ENCODE measurements around the gene GPT2.

Gene GPT2, protein sequence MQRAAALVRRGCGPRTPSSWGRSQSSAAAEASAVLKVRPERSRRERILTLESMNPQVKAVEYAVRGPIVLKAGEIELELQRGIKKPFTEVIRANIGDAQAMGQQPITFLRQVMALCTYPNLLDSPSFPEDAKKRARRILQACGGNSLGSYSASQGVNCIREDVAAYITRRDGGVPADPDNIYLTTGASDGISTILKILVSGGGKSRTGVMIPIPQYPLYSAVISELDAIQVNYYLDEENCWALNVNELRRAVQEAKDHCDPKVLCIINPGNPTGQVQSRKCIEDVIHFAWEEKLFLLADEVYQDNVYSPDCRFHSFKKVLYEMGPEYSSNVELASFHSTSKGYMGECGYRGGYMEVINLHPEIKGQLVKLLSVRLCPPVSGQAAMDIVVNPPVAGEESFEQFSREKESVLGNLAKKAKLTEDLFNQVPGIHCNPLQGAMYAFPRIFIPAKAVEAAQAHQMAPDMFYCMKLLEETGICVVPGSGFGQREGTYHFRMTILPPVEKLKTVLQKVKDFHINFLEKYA

DNA sequence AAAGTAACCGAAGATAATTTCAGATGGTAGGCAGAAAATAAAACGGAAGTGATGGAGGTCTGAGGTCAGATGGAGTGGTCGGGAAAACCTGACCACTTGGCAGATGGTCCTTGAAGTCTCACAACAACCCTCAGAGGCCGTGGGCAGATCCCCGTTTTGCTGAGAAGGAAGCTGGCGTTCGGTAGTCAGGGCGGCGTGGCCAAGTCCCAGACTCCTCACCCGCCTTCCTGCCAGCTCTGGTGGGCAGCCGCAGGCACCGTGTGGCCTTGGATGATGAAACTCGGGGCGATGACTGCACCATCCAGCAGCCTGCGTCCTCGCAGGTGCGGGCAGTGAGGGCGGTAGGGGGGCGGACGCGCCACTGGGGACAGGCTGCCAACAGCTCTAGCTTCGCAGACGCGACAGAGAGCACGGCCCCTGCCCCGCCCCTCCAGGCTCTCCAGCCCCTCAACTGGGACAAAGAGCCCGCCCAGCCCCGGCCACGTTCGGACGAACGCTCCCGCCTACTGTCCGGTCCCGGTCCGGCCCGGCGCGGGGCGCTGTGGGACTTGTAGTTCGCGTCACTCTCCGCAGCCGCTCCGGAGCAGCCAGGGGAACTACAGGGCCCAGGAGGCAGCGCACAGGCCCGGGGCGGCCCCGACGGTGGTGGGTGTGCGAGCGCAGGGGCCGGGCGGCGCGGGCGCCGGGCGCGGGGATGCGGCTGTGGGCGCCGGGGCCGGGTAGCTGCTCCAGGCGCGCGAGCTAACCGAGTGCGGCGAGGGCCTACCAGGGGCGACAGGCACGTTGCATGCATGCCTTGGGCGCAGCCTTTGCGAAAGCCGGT is at the start of gene GPT2:
GPT2 (plus strand) TSS at position 673 of the 823 bp plus-strand sequence. CDS start 354 bp downstream, outside the sequence.
- no peaks in the 10 kb centered on the region for H3K36me3 ChIP-seq (ENCODE audit: insufficient read depth, low read length)
- H3K27me3 ChIP-seq (ENCODE audit: insufficient read depth, low read length), result no peaks in the 10 kb centered on the region
- H3K27ac ChIP-seq (ENCODE audit: low read depth, low read length), result no peak within 1 kb of the TSS
- peak within 1 kb of the TSS; percentile 94 for H3K4me3 ChIP-seq (ENCODE audit: low read depth, low read length)
- H3K4me1 ChIP-seq (ENCODE audit: control insufficient read depth, insufficient read depth, low read length, unreplicated experiment), result peaks cover 6% of the 10 kb centered on the region
- H2AFZ ChIP-seq (ENCODE audit: low read length, unreplicated experiment), result peak within 1 kb of the TSS; percentile 95
- peaks cover 12% of the 10 kb centered on the region for H3K79me2 ChIP-seq (ENCODE audit: control insufficient read depth, insufficient read depth, low read length, unreplicated experiment)

DNA sequence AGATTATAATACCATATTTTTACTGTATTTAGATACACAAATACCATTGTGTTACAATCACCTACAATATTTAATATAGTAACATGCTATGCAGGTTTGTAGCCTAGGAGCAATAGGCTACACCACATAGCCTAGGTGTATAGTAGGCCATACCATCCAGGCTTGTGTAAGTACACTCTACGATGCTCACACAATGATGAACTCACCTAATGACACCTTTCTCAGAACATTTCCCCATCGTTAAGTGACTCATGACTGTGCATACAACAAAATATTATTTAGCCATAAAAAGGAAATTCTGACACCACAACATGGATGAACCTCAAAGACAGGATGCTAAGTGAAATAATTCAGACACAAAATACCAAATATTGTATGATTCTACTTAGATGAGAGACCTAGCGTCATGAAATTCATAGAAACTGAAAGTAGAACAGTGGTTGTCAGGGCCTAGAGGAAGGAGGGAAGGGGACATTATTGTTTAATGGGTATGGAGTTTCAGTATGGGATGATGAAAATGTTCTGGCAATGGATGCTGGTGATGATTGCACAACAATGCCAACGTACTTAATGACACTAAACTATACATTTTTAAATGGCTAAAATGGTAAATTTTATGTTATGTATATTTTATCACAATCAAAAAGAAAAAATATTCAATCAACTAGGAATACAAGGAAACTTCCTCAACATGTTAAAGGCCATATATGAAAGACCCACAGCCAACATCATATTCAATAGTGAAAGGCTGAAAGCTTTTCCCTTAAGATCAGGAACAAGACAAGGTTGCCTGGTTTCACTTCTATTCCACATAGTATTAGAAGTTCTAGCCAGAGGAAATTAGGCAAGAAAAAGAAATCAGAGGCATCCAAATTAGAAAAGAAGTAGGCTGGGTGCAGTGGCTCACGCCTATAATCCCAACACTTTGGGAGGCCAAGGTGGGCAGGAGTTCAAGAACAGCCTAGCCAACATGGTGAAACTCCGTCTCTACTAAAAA is 47.3 kb upstream of the GPT2 start:
- no peaks in the 10 kb centered on the region for H3K36me3 ChIP-seq (ENCODE audit: insufficient read depth, low read length)

DNA sequence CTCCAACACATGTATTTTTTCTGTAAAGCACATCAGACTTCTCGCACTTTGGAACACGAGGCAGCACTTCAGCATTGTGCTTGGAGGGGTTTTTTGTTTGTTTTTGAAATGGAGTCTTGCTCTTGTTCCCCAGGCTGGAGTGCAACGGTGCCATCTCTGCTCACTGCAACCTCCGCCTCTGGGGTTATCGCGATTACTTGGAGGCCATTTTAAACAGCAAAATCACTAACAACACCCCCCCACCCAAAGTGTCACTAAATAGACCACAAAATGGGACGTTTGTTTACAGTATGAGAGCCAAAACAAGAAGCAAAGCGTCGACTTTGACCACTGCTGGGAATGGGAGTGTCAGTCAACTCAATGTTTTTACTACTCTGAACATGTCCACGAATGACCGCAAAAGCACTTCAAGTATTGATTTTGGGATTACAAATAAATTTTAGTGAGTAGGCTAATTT is 44.1 kb upstream of the GPT2 start:
- Histone ChIP-seq H3K36me3 (ENCODE audit: insufficient read depth, low read length) (no peaks in the 10 kb centered on the region), H3K27ac (ENCODE audit: low read depth, low read length) (no peak overlapping the region), H3K27me3 (ENCODE audit: insufficient read depth, low read length) (peaks cover 11% of the 10 kb centered on the region; the same call in 1 of the 2 replicates), H3K79me2 (ENCODE audit: control insufficient read depth, insufficient read depth, low read length, unreplicated experiment) (no peaks in the 10 kb centered on the region), H2AFZ (ENCODE audit: low read length, unreplicated experiment) (peak overlapping the region; percentile 50), H3K4me1 (ENCODE audit: control insufficient read depth, insufficient read depth, low read length, unreplicated experiment) (no peaks in the 10 kb centered on the region), H3K4me3 (ENCODE audit: low read depth, low read length) (no peak overlapping the region)

More for the DNA sequence above, 47.3 kb upstream of the GPT2 start:
- Histone ChIP-seq H3K79me2 (ENCODE audit: control insufficient read depth, insufficient read depth, low read length, unreplicated experiment) (no peaks in the 10 kb centered on the region), H3K4me1 (ENCODE audit: control insufficient read depth, insufficient read depth, low read length, unreplicated experiment) (no peaks in the 10 kb centered on the region), H2AFZ (ENCODE audit: low read length, unreplicated experiment) (no peak overlapping the region), H3K27me3 (ENCODE audit: insufficient read depth, low read length) (no peaks in the 10 kb centered on the region), H3K27ac (ENCODE audit: low read depth, low read length) (no peak overlapping the region), H3K4me3 (ENCODE audit: low read depth, low read length) (no peak overlapping the region)

DNA sequence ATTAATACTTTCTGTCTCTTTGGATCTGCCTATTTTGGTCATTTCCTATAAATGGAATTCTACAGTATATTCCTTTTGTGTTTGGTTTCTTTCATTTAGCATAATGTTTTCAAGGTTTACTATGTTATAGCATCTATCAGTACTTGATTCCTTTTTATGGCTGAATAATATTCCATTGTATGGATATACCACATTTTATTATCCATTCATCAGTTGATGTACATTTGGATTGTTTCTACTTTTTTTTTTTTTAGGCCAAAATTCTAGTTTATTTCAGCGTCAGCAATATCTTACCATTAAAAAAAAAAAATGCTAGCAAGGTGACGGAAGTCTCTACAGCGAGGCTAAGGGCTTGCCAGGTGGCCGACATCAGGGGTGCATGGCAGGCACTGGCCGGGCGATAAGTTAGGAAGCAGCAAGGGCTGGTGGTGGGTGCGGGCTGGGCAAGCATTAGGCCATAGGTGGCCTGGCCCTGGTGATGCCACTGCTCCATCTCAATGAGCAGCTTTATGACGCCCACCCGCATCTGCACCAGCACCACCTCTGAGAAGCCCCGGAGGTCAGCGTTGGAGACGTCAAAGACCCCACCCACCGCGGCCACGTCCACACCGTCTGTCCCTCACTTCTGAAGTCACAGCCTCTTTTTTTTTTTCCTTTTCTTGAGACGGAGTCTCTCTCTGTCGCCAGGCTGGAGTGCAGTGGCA is 41.8 kb upstream of the GPT2 start:
- Histone ChIP-seq H3K4me3 (ENCODE audit: low read depth, low read length) (no peak overlapping the region), H2AFZ (ENCODE audit: low read length, unreplicated experiment) (no peak overlapping the region), H3K27ac (ENCODE audit: low read depth, low read length) (no peak overlapping the region), H3K27me3 (ENCODE audit: insufficient read depth, low read length) (peaks cover 11% of the 10 kb centered on the region; the same call in 1 of the 2 replicates), H3K4me1 (ENCODE audit: control insufficient read depth, insufficient read depth, low read length, unreplicated experiment) (no peaks in the 10 kb centered on the region), H3K79me2 (ENCODE audit: control insufficient read depth, insufficient read depth, low read length, unreplicated experiment) (no peaks in the 10 kb centered on the region), H3K36me3 (ENCODE audit: insufficient read depth, low read length) (no peaks in the 10 kb centered on the region)

DNA sequence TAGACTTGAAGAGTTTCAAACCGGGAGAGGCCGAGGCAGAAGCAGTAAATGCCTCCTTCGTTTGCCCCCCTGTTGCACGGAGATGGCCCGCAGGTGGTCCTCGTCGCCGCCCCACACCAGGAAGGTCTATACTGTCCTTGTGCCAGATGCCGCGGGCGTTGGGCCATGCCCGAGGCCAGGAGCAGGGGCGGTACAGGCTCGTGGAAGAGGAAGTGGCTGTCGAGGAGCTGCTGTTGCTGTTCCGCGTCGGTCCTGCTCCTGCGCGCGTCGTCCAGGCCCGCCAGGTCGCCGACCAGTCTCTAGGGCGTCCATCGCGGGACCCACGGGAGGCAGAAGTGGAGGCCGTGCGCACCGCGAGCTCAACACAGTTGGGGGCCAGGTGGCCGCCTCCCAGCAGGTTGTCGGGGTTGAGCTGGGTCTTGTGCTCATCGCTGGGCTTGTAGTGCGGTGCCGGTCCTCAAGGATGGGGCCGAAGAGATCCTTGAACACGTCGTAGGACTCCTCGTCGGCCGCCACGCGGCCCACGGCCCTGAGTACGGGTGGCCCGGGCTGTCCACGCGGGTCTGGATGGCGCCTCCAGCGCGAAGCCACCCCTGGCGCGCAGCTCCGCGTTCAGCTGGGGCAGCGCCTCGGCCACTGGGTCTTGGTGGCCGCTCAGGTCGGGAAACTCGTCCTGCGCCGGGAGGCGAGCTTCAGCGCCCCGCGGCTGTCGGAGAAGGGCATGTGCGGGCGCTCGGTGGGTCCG is 40.1 kb upstream of the GPT2 start:
- Histone ChIP-seq H3K36me3 (ENCODE audit: insufficient read depth, low read length) (no peaks in the 10 kb centered on the region), H3K27me3 (ENCODE audit: insufficient read depth, low read length) (peaks cover 11% of the 10 kb centered on the region; the same call in 1 of the 2 replicates), H3K79me2 (ENCODE audit: control insufficient read depth, insufficient read depth, low read length, unreplicated experiment) (no peaks in the 10 kb centered on the region), H3K4me3 (ENCODE audit: low read depth, low read length) (peak overlapping the region; percentile 24; the same call in 1 of the 2 replicates), H3K27ac (ENCODE audit: low read depth, low read length) (no peak overlapping the region), H2AFZ (ENCODE audit: low read length, unreplicated experiment) (peak overlapping the region; percentile 83), H3K4me1 (ENCODE audit: control insufficient read depth, insufficient read depth, low read length, unreplicated experiment) (no peaks in the 10 kb centered on the region)

DNA sequence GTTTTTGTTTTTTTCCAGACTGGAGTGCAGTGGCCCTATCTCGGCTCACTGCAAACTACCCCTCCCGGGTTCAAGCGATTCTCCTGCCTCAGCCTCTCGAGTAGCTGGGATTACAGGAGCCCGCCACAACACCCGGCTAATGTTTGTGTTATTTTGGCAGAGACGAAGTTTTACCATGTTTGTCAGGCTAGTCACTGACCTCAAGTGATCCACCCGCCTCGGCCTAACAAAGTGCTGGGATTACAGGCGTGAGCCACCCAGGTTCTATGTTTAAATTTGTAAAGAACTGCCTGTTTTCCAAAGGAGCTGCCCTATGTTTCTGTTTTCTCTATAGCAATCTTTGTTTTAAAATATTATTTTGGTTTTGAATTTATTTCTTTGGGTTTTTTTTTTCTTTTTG is 39.4 kb upstream of the GPT2 start:
- H3K27ac ChIP-seq (ENCODE audit: low read depth, low read length), result no peak overlapping the region
- peak overlapping the region; percentile 83 for H2AFZ ChIP-seq (ENCODE audit: low read length, unreplicated experiment)
- H3K79me2 ChIP-seq (ENCODE audit: control insufficient read depth, insufficient read depth, low read length, unreplicated experiment), result no peaks in the 10 kb centered on the region
- no peaks in the 10 kb centered on the region for H3K4me1 ChIP-seq (ENCODE audit: control insufficient read depth, insufficient read depth, low read length, unreplicated experiment)
- peaks cover 11% of the 10 kb centered on the region; the same call in 1 of the 2 replicates for H3K27me3 ChIP-seq (ENCODE audit: insufficient read depth, low read length)
- no peaks in the 10 kb centered on the region for H3K36me3 ChIP-seq (ENCODE audit: insufficient read depth, low read length)
- H3K4me3 ChIP-seq (ENCODE audit: low read depth, low read length), result no peak overlapping the region

DNA sequence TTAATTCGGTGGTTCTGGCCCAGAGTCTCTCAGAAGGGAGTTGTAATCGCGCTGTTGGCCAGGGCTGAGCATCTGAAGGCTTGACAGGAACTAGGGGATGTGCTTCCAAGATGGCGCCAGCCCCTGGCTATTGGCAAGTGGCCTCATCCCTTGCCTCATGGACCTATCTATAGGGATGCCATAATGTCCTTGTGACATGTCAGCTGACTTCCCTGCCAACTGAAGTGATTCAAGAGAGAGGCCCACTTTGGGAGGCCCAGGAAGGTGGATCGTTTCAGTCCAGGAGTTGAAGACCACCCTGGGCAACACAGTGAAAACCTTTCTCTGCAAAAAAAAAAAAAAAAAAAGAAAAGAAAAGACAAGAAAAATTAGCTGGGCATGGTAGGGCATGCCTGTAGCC is 38.2 kb upstream of the GPT2 start:
- H2AFZ ChIP-seq (ENCODE audit: low read length, unreplicated experiment), result no peak overlapping the region
- H3K79me2 ChIP-seq (ENCODE audit: control insufficient read depth, insufficient read depth, low read length, unreplicated experiment), result no peaks in the 10 kb centered on the region
- no peak overlapping the region for H3K4me3 ChIP-seq (ENCODE audit: low read depth, low read length)
- peaks cover 11% of the 10 kb centered on the region; the same call in 1 of the 2 replicates for H3K27me3 ChIP-seq (ENCODE audit: insufficient read depth, low read length)
- H3K4me1 ChIP-seq (ENCODE audit: control insufficient read depth, insufficient read depth, low read length, unreplicated experiment), result no peaks in the 10 kb centered on the region
- H3K36me3 ChIP-seq (ENCODE audit: insufficient read depth, low read length), result no peaks in the 10 kb centered on the region
- no peak overlapping the region for H3K27ac ChIP-seq (ENCODE audit: low read depth, low read length)

DNA sequence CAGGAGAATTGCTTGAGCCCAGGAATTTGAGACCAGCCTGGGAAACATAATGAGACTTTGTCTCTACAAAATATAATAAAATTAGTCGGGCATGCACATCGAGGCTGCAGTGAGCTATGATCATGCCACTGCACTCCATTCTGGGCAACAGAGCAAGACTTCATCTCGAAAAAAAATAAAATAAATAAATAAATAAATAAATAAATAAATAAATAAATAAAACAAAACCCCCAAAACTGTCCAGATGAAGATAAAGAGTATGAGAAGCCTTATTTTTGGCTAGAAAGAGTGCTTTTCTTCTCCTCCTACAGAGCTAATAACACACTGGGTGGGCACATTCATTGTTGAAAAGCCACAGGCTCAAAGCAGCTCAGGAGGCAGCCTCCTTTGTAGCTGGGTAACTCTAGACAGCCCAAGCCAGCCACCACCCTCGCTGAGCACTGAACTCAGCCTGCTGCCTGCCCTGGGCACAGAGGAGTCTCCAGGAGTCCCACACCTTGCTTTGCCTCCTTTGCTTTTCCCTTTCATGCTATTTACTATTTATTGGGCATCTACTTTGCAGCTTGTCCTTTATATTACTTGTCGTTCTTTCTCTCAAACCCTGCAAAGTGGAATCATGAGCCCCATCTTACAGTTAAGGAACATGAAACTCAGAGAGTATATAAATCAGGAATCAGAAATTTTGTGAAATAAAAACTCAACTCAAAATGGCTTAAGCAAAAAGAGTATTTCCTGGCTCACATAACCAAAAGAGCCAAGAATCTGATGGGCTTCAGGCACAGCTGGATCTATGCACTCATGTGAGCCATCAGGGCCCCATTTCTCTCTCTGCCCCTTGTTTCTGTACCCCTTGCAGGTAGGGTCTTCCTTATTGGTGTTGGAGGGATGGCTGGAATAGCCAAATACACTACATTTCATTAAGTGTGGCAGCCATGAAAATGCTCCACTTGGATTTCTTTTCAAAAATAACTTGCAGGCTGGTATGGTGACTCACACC is 35.1 kb upstream of the GPT2 start:
- H3K27ac ChIP-seq (ENCODE audit: low read depth, low read length), result no peak overlapping the region
- no peaks in the 10 kb centered on the region for H3K36me3 ChIP-seq (ENCODE audit: insufficient read depth, low read length)
- no peak overlapping the region for H2AFZ ChIP-seq (ENCODE audit: low read length, unreplicated experiment)
- no peaks in the 10 kb centered on the region for H3K79me2 ChIP-seq (ENCODE audit: control insufficient read depth, insufficient read depth, low read length, unreplicated experiment)
- H3K4me3 ChIP-seq (ENCODE audit: low read depth, low read length), result no peak overlapping the region
- H3K4me1 ChIP-seq (ENCODE audit: control insufficient read depth, insufficient read depth, low read length, unreplicated experiment), result no peaks in the 10 kb centered on the region
- H3K27me3 ChIP-seq (ENCODE audit: insufficient read depth, low read length), result peaks cover 6% of the 10 kb centered on the region; the same call in 1 of the 2 replicates

Data from ACC112 (cell line).